Measurements from ENCODE around the gene CLBA1.

The CLBA1 gene

GRCh38 chr14:104992501-104992900, 6.9 kb downstream of the CLBA1 start:
- no peak for DNase-seq
- Histone ChIP-seq H3K36me3 (ENCODE audit: control insufficient read depth in 4 of 4, insufficient read depth in 4 of 4, low read length in 3 of 4) (peaks cover 0 to 4% (median 0%) of the 10 kb centered on the region in 4 experiments), H3K27ac (ENCODE audit: insufficient read depth in 1 of 2, low read depth in 1 of 2, low read length in 2 of 2, poor library complexity in 1 of 2, severe bottlenecking in 2 of 2) (no peak overlapping the region), H3K4me1 (ENCODE audit: control extremely low read depth in 1 of 4, control insufficient read depth in 4 of 4, insufficient read depth in 4 of 4, low read length in 3 of 4) (peaks cover 0 to 3% (median 1%) of the 10 kb centered on the region in 4 experiments), H3K9me3 (ENCODE audit: control extremely low read depth in 1 of 5, control insufficient read depth in 4 of 5, insufficient read depth in 2 of 5, low read depth in 1 of 5, low read length in 4 of 5) (no peaks in the 10 kb centered on the region), H3K4me3 (ENCODE audit: control insufficient read depth in 1 of 7, extremely low read depth in 1 of 7, insufficient read depth in 4 of 7, low read depth in 2 of 7, low read length in 6 of 7) (no peak overlapping the region), H3K27me3 (replicated peaks in 2 of 5; ENCODE audit: control insufficient read depth in 4 of 5, insufficient read depth in 5 of 5, low read length in 4 of 5) (no peaks in the 10 kb centered on the region)
- ChIA-PET POLR2A (interaction anchor here (0.8 kb wide), 1 partner anchor 311 kb away, joined by 4 read pairs; no protein-coding TSS in a partner anchor), CTCF (interaction anchor here (1.2 to 3.1 kb wide), 4 partner anchors 14 to 66 kb away, joined by 4 to 12 read pairs (median 6); no protein-coding TSS in a partner anchor)
- 96% methylated on average over 11 of the region's 11 CpGs for WGBS (ENCODE audit: insufficient coverage)

GRCh38 chr14:104993306-104993705, 7.7 kb downstream of the CLBA1 start:
- Histone ChIP-seq H3K9me3 (ENCODE audit: control extremely low read depth in 1 of 5, control insufficient read depth in 4 of 5, insufficient read depth in 2 of 5, low read depth in 1 of 5, low read length in 4 of 5) (no peaks in the 10 kb centered on the region), H3K4me1 (ENCODE audit: control extremely low read depth in 1 of 4, control insufficient read depth in 4 of 4, insufficient read depth in 4 of 4, low read length in 3 of 4) (peaks cover 0 to 3% (median 1%) of the 10 kb centered on the region in 4 experiments), H3K36me3 (ENCODE audit: control insufficient read depth in 4 of 4, insufficient read depth in 4 of 4, low read length in 3 of 4) (peaks cover 0 to 5% (median 0%) of the 10 kb centered on the region in 4 experiments), H3K27me3 (replicated peaks in 2 of 5; ENCODE audit: control insufficient read depth in 4 of 5, insufficient read depth in 5 of 5, low read length in 4 of 5) (no peaks in the 10 kb centered on the region), H3K27ac (ENCODE audit: insufficient read depth in 1 of 2, low read depth in 1 of 2, low read length in 2 of 2, poor library complexity in 1 of 2, severe bottlenecking in 2 of 2) (no peak overlapping the region), H3K4me3 (ENCODE audit: control insufficient read depth in 1 of 7, extremely low read depth in 1 of 7, insufficient read depth in 4 of 7, low read depth in 2 of 7, low read length in 6 of 7) (no peak overlapping the region)
- 98% methylated on average over 12 of the region's 12 CpGs for WGBS (ENCODE audit: insufficient coverage)
- CTCF ChIA-PET = interaction anchor here (1.2 to 3.8 kb wide), 6 partner anchors 13 to 66 kb away, joined by 3 to 19 read pairs (median 6); no protein-coding TSS in a partner anchor
- no peak for DNase-seq
- POLR2A ChIA-PET = no interaction called here

DNA sequence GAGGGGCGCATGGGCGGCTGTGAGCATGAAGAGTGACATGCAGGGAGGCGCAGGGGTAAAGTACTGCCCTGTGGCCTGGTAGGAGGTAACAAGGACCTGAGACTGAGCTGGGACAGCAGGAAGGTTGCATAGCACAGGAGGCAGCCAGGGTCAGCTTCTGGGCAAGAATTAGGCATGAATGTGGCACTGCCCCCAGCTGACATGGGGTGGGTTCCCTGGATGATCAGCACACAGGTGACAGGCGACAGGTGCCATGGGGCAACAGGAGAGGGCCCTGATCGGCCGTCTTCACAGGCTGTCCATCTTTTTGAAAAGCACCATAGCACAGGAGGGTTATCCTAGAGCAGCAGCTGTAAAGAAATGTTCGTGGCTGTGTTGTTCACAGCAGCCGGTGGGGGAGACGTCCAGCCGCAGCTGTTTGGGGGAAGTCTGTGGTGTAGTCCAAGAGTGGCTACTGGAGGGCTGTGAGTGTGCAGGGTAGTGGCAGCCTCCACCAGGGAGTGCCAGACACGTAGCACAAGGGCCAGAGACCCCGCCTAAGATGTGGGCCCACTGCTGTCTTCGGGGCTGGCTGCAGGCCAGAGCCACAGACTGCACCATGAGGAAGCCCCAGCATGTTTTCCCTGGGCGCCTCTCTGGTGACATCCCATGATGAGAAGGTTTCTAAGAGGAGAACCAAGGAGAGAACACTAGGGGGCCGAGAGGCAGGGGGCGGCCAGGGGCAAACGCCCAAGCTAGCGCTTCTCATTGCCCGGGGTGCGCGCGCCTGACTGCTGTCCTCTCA, 8.4 kb downstream of the CLBA1 start:
- Histone ChIP-seq H3K27ac (ENCODE audit: insufficient read depth in 1 of 2, low read depth in 1 of 2, low read length in 2 of 2, poor library complexity in 1 of 2, severe bottlenecking in 2 of 2) (no peak overlapping the region), H3K4me3 (ENCODE audit: control insufficient read depth in 1 of 7, extremely low read depth in 1 of 7, insufficient read depth in 4 of 7, low read depth in 2 of 7, low read length in 6 of 7) (no peak overlapping the region), H3K4me1 (ENCODE audit: control extremely low read depth in 1 of 4, control insufficient read depth in 4 of 4, insufficient read depth in 4 of 4, low read length in 3 of 4) (peaks cover 0 to 3% (median 1%) of the 10 kb centered on the region in 4 experiments), H3K36me3 (ENCODE audit: control insufficient read depth in 4 of 4, insufficient read depth in 4 of 4, low read length in 3 of 4) (peaks cover 0 to 8% (median 0%) of the 10 kb centered on the region in 4 experiments), H3K27me3 (replicated peaks in 2 of 5; ENCODE audit: control insufficient read depth in 4 of 5, insufficient read depth in 5 of 5, low read length in 4 of 5) (no peaks in the 10 kb centered on the region), H3K9me3 (ENCODE audit: control extremely low read depth in 1 of 5, control insufficient read depth in 4 of 5, insufficient read depth in 2 of 5, low read depth in 1 of 5, low read length in 4 of 5) (no peaks in the 10 kb centered on the region)
- CTCF ChIA-PET = interaction anchor here (0.7 to 3.8 kb wide), 6 partner anchors 17 to 65 kb away, joined by 3 to 19 read pairs (median 6); no protein-coding TSS in a partner anchor
- 82% methylated on average over 18 of the region's 22 CpGs for WGBS (ENCODE audit: insufficient coverage)
- POLR2A ChIA-PET = no interaction called here
- peak; percentile 37 to 79 (median 72) for DNase-seq

GRCh38 chr14:104994978-104995377, 9.4 kb downstream of the CLBA1 start:
- Histone ChIP-seq H3K4me3 (ENCODE audit: control insufficient read depth in 1 of 7, extremely low read depth in 1 of 7, insufficient read depth in 4 of 7, low read depth in 2 of 7, low read length in 6 of 7) (no peak overlapping the region), H3K27ac (ENCODE audit: insufficient read depth in 1 of 2, low read depth in 1 of 2, low read length in 2 of 2, poor library complexity in 1 of 2, severe bottlenecking in 2 of 2) (no peak overlapping the region), H3K27me3 (replicated peaks in 2 of 5; ENCODE audit: control insufficient read depth in 4 of 5, insufficient read depth in 5 of 5, low read length in 4 of 5) (no peaks in the 10 kb centered on the region), H3K4me1 (ENCODE audit: control extremely low read depth in 1 of 4, control insufficient read depth in 4 of 4, insufficient read depth in 4 of 4, low read length in 3 of 4) (peaks cover 0 to 3% (median 1%) of the 10 kb centered on the region in 4 experiments), H3K36me3 (ENCODE audit: control insufficient read depth in 4 of 4, insufficient read depth in 4 of 4, low read length in 3 of 4) (peaks cover 0 to 8% (median 0%) of the 10 kb centered on the region in 4 experiments), H3K9me3 (ENCODE audit: control extremely low read depth in 1 of 5, control insufficient read depth in 4 of 5, insufficient read depth in 2 of 5, low read depth in 1 of 5, low read length in 4 of 5) (no peaks in the 10 kb centered on the region)
- no peak for DNase-seq
- ChIA-PET CTCF (interaction anchor here (0.7 to 3.8 kb wide), 5 partner anchors 16 to 50 kb away, joined by 3 to 19 read pairs (median 8); no protein-coding TSS in a partner anchor), POLR2A (no interaction called here)
- 100% methylated on average over 4 of the region's 6 CpGs for WGBS (ENCODE audit: insufficient coverage)

- H3K9me3 ChIP-seq (ENCODE audit: control extremely low read depth in 1 of 5, control insufficient read depth in 4 of 5, insufficient read depth in 2 of 5, low read depth in 1 of 5, low read length in 4 of 5) = no peaks in the 10 kb centered on the region
- POLR2A ChIA-PET = no interaction called here
- peaks cover 0 to 8% (median 0%) of the 10 kb centered on the region in 4 experiments for H3K36me3 ChIP-seq (ENCODE audit: control insufficient read depth in 4 of 4, insufficient read depth in 4 of 4, low read length in 3 of 4)
- H3K27ac ChIP-seq (ENCODE audit: insufficient read depth in 1 of 2, low read depth in 1 of 2, low read length in 2 of 2, poor library complexity in 1 of 2, severe bottlenecking in 2 of 2) = no peak overlapping the region
- H3K4me3 ChIP-seq (ENCODE audit: control insufficient read depth in 1 of 7, extremely low read depth in 1 of 7, insufficient read depth in 4 of 7, low read depth in 2 of 7, low read length in 6 of 7) = no peak overlapping the region
- DNase-seq = no peak
- peaks cover 0 to 3% (median 1%) of the 10 kb centered on the region in 4 experiments for H3K4me1 ChIP-seq (ENCODE audit: control extremely low read depth in 1 of 4, control insufficient read depth in 4 of 4, insufficient read depth in 4 of 4, low read length in 3 of 4)
- CTCF ChIA-PET = interaction anchor here (1.2 to 3.8 kb wide), 2 partner anchors 18 to 49 kb away, joined by 4 to 19 read pairs; no protein-coding TSS in a partner anchor
- H3K27me3 ChIP-seq (replicated peaks in 2 of 5; ENCODE audit: control insufficient read depth in 4 of 5, insufficient read depth in 5 of 5, low read length in 4 of 5) = no peaks in the 10 kb centered on the region
- WGBS (ENCODE audit: insufficient coverage) = 100% methylated on average over 5 of the region's 5 CpGs
Measured at GRCh38 chr14:104996032-104996431, 10.4 kb downstream of the CLBA1 start.

DNA sequence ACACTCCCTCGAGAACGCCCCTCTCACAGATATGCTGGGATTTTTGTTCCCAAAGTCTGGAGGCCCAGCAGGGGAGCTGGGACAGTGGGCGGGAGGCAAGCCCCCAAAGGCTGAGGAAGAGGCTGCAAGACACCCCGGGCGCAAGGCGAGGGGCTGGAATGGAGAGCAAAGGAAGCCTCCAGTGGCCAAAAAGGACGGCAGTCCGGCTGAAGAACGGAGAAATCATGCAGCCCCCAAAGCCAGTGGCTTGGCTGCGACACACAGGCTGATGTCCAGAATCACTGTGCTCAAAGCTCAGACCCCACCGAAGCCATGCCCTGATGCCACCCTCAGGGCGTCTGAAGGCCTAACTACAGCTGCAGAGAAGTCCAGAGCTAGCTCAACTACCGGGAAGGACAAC, 10.9 kb downstream of the CLBA1 start:
- no peak for DNase-seq
- no peaks in the 10 kb centered on the region for H3K9me3 ChIP-seq (ENCODE audit: control extremely low read depth in 1 of 5, control insufficient read depth in 4 of 5, insufficient read depth in 2 of 5, low read depth in 1 of 5, low read length in 4 of 5)
- H3K27ac ChIP-seq (ENCODE audit: insufficient read depth in 1 of 2, low read depth in 1 of 2, low read length in 2 of 2, poor library complexity in 1 of 2, severe bottlenecking in 2 of 2) = no peak overlapping the region
- H3K27me3 ChIP-seq (replicated peaks in 2 of 5; ENCODE audit: control insufficient read depth in 4 of 5, insufficient read depth in 5 of 5, low read length in 4 of 5) = no peaks in the 10 kb centered on the region
- ChIA-PET POLR2A (no interaction called here), CTCF (interaction anchor here (3.8 kb wide), 1 partner anchor 48 kb away, joined by 19 read pairs; no protein-coding TSS in a partner anchor)
- H3K4me3 ChIP-seq (ENCODE audit: control insufficient read depth in 1 of 7, extremely low read depth in 1 of 7, insufficient read depth in 4 of 7, low read depth in 2 of 7, low read length in 6 of 7) = no peak overlapping the region
- peaks cover 0 to 8% (median 0%) of the 10 kb centered on the region in 4 experiments for H3K36me3 ChIP-seq (ENCODE audit: control insufficient read depth in 4 of 4, insufficient read depth in 4 of 4, low read length in 3 of 4)
- 98% methylated on average over 13 of the region's 13 CpGs for whole genome bisulfite sequencing (ENCODE audit: insufficient coverage)
- H3K4me1 ChIP-seq (ENCODE audit: control extremely low read depth in 1 of 4, control insufficient read depth in 4 of 4, insufficient read depth in 4 of 4, low read length in 3 of 4) = peaks cover 0 to 3% (median 1%) of the 10 kb centered on the region in 4 experiments

DNA sequence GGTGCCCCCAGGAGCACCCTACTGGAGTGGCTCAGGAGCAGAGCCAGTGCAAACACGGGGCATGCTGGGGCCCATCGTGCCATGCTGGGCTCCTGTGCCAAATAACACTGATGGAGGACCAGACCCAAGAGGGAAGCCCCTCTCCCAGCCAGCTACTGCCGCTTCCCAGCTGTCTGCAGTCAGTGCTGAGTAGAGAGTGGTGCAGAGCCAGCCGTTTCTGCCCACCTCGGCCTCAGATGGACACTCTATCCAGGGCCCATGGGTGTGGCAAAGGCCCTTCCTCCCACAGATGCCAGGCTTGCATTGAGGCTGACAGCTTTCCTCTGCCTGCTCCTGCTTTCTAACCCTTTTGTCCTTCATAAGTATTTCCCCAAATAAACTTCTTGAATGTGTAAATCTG, 13.2 kb downstream of the CLBA1 start:
- ChIA-PET POLR2A (interaction anchor here (0.9 kb wide), 1 partner anchor 18 kb away, joined by 3 read pairs; no protein-coding TSS in a partner anchor), CTCF (interaction anchor here (1.0 to 2.3 kb wide), 6 partner anchors 9 to 25 kb away, joined by 4 to 8 read pairs (median 6); no protein-coding TSS in a partner anchor)
- peaks cover 0 to 2% (median under 1%) of the 10 kb centered on the region in 4 experiments for H3K4me1 ChIP-seq (ENCODE audit: control extremely low read depth in 1 of 4, control insufficient read depth in 4 of 4, insufficient read depth in 4 of 4, low read length in 3 of 4)
- no peaks in the 10 kb centered on the region for H3K27me3 ChIP-seq (replicated peaks in 2 of 5; ENCODE audit: control insufficient read depth in 4 of 5, insufficient read depth in 5 of 5, low read length in 4 of 5)
- no peak overlapping the region for H3K4me3 ChIP-seq (ENCODE audit: control insufficient read depth in 1 of 7, extremely low read depth in 1 of 7, insufficient read depth in 4 of 7, low read depth in 2 of 7, low read length in 6 of 7)
- no peaks in the 10 kb centered on the region for H3K9me3 ChIP-seq (ENCODE audit: control extremely low read depth in 1 of 5, control insufficient read depth in 4 of 5, insufficient read depth in 2 of 5, low read depth in 1 of 5, low read length in 4 of 5)
- WGBS (ENCODE audit: insufficient coverage) = 98% methylated on average over 5 of the region's 5 CpGs
- no peak overlapping the region for H3K27ac ChIP-seq (ENCODE audit: insufficient read depth in 1 of 2, low read depth in 1 of 2, low read length in 2 of 2, poor library complexity in 1 of 2, severe bottlenecking in 2 of 2)
- peaks cover 0 to 8% (median 0%) of the 10 kb centered on the region in 4 experiments for H3K36me3 ChIP-seq (ENCODE audit: control insufficient read depth in 4 of 4, insufficient read depth in 4 of 4, low read length in 3 of 4)
- no peak for DNase-seq
